Measurements from ENCODE around the gene PDE6A. TPM values are rescaled to one million over a fixed set of nuclear protein-coding genes. Genes with fewer than 3 reads are reported as not detected.

Gene PDE6A
- total RNA-seq, 4 donors from 2014 or later: not detected

DNA sequence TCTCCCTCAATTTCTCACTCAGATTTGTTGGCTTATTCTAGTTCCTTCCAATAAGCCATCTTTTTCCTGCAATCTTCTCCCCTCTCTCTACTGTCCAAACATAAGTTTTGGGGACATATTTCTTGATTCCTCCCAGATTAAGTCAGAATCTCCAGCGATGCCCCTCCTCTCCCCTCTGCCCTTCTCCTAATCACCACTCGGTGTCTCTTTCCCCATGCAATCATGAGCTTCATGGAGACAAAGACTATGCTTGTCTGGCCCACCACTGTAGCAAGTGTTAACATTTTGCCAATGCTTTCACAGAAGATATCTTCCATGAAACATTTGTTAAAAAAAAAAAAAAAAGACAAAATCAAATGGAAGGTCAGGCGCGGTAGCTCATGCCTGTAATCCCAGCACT is 42.4 kb downstream of the PDE6A start:
- DNase-seq (ENCODE audit: extremely low spot score): no peak
- Histone ChIP-seq H3K36me3 (no peaks in the 10 kb centered on the region), H3K4me3 (no peak overlapping the region), H3K9me3 (no peaks in the 10 kb centered on the region), H3K27me3 (no peaks in the 10 kb centered on the region), H3K27ac (replicated peaks in 1 of 4) (no peak overlapping the region), H3K4me1 (no peaks in the 10 kb centered on the region)
- 86% methylated on average over 4 of the region's 4 CpGs for WGBS
- intact Hi-C loops (cut with DNase I): no loop called here
- no peak for TF ChIP-seq POLR2A (IDR thresholded peaks at IDR 0.05; ENCODE audit: low read depth)
- TF ChIP-seq, protein P1, sequence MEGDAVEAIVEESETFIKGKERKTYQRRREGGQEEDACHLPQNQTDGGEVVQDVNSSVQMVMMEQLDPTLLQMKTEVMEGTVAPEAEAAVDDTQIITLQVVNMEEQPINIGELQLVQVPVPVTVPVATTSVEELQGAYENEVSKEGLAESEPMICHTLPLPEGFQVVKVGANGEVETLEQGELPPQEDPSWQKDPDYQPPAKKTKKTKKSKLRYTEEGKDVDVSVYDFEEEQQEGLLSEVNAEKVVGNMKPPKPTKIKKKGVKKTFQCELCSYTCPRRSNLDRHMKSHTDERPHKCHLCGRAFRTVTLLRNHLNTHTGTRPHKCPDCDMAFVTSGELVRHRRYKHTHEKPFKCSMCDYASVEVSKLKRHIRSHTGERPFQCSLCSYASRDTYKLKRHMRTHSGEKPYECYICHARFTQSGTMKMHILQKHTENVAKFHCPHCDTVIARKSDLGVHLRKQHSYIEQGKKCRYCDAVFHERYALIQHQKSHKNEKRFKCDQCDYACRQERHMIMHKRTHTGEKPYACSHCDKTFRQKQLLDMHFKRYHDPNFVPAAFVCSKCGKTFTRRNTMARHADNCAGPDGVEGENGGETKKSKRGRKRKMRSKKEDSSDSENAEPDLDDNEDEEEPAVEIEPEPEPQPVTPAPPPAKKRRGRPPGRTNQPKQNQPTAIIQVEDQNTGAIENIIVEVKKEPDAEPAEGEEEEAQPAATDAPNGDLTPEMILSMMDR (IDR thresholded peaks at IDR 0.05): no peak

DNA sequence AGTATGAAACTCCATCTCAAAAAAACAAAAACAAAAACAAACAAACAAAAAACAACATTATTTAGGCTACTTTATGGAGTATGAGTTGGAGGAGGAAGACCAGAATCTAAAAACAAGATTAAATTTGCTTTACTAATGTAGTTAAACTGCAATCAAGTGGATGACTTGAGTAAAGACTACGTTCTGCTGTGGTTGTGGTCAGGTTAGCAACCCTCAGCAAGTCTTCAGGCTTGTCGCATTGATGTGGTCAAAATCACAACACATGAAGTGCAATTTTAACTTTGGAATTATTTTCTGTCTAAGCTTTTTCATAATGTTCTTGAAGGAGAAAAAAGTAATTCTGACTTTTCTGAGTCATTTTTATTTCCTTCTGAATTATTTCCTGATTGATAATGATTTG is 43.1 kb downstream of the PDE6A start:
- H3K27ac ChIP-seq (replicated peaks in 1 of 4): no peak overlapping the region
- WGBS: 84% methylated on average over 2 of the region's 2 CpGs
- H3K4me1 ChIP-seq: no peaks in the 10 kb centered on the region
- H3K27me3 ChIP-seq: no peaks in the 10 kb centered on the region
- no peaks in the 10 kb centered on the region for H3K9me3 ChIP-seq
- TF ChIP-seq POLR2A (IDR thresholded peaks at IDR 0.05; ENCODE audit: low read depth) (no peak), POLR2AphosphoS5 (IDR thresholded peaks at IDR 0.05) (no peak)
- intact Hi-C loops (cut with DNase I): no loop called here
- H3K4me3 ChIP-seq: no peak overlapping the region
- H3K36me3 ChIP-seq: no peaks in the 10 kb centered on the region
- DNase-seq (ENCODE audit: extremely low spot score): no peak

DNA sequence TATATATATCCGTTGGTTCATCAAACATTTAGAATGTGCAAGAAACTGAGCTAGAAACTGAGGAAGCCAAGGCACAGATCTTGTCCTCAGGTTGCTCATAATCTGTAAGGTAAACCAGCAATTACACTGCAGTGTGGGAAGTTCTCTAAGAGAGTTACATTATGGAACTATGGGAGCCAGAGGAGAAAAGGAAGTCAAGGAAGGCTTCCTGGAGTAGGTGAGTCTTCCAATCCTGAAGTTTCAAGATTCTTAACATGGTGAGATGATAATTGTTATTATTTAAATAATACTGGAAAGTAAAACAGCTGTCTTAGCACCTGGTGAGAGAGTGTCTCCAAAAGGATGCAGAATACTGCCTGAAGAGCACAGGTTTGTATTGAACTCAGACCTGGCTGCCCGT is 44.2 kb downstream of the PDE6A start:
- no peak for DNase-seq (ENCODE audit: extremely low spot score)
- Histone ChIP-seq H3K27ac (replicated peaks in 1 of 4) (no peak overlapping the region), H3K9me3 (no peaks in the 10 kb centered on the region), H3K4me3 (no peak overlapping the region), H3K36me3 (no peaks in the 10 kb centered on the region), H3K4me1 (no peaks in the 10 kb centered on the region), H3K27me3 (no peaks in the 10 kb centered on the region)
- intact Hi-C loops (cut with DNase I): no loop called here
- WGBS: 43% methylated on average over 2 of the region's 2 CpGs
- no peak for TF ChIP-seq POLR2A (IDR thresholded peaks at IDR 0.05; ENCODE audit: low read depth)

DNA sequence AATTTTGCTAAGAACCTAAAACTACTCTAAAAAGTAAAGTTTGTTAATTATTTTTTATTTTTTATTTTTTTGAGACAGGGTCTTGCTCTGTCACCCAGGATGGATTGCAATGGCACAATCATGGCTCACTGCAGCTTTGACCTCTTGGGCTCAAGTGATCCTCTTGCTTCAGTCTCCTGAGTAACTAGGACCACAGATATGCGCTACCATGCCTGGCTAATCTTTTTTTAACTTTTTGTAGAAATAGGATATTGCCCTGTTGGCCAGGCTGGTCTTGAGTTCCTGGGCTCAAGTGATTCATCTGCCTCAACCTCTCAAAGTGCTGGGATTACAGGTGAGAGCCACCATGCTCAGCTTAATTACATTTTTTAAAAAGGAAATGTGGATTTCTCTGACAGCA is 45.8 kb downstream of the PDE6A start:
- Histone ChIP-seq H3K4me3 (no peak overlapping the region), H3K4me1 (no peaks in the 10 kb centered on the region), H3K9me3 (no peaks in the 10 kb centered on the region), H3K27me3 (no peaks in the 10 kb centered on the region), H3K27ac (replicated peaks in 1 of 4) (no peak overlapping the region), H3K36me3 (no peaks in the 10 kb centered on the region)
- WGBS: 100% methylated on average over 1 of the region's 1 CpG
- TF ChIP-seq POLR2AphosphoS5 (IDR thresholded peaks at IDR 0.05) (no peak), EP300 (IDR thresholded peaks at IDR 0.05) (no peak), POLR2A (IDR thresholded peaks at IDR 0.05; ENCODE audit: low read depth) (no peak)
- TF ChIP-seq, protein P1 (IDR thresholded peaks at IDR 0.05): no peak
- no peak for DNase-seq (ENCODE audit: extremely low spot score)
- intact Hi-C loops (cut with DNase I): no loop called here

DNA sequence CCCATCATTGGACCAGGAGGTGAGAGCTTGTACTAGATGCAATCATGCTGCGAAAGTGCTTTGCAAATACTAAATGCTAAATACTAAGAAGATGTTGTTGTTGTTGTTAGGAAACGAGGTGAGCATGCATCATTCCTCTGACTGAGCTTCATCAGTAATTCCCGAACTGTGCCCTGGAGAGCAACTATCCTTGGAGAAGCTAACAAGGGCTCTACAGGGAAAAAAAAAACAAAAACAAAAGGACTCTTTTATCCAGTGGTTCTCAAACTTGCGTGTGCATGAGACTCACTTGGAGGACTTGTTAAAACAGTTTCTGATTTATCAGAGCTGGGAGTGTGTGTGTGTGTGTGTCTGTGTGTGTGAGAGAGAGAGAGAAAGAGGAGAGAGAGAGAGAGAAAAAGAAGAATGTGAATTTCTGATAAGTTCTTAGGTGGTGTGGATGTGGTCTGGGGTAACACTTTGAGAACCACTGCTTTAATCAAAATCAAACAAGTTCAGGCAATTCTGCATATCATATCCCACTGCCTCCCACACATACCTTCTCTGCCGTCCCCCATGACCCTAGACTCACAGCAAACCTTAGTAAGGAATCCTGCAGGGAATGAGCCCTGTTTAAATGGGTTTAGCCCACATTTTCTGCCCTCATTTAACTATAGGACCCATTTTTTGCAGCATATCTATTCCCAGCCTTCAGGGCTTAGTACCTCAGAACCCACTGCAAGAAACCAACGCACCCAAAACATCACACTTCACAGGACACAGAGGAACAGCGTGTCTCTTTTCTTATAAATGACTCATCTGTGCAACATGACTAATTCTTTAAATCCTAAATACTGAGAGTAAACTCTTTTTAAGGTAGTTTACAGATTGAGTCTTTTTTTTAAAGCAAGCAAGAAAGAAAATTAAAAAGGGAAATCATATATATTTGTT is 48.9 kb downstream of the PDE6A start:
- Histone ChIP-seq H3K4me3 (no peak overlapping the region), H3K4me1 (no peaks in the 10 kb centered on the region), H3K27me3 (no peaks in the 10 kb centered on the region), H3K36me3 (no peaks in the 10 kb centered on the region), H3K27ac (replicated peaks in 1 of 4) (no peak overlapping the region), H3K9me3 (no peaks in the 10 kb centered on the region)
- 79% methylated on average over 7 of the region's 7 CpGs for WGBS
- no peak for DNase-seq (ENCODE audit: extremely low spot score)
- intact Hi-C loops (cut with DNase I): no loop called here
- TF ChIP-seq, protein P1 (IDR thresholded peaks at IDR 0.05): no peak
- no peak for TF ChIP-seq POLR2AphosphoS5 (IDR thresholded peaks at IDR 0.05)
- no peak for TF ChIP-seq EP300 (IDR thresholded peaks at IDR 0.05)
- TF ChIP-seq POLR2A (IDR thresholded peaks at IDR 0.05; ENCODE audit: low read depth): no peak
